Measurements from ENCODE around the gene FBXO33.
"Not testable (repeated sequence)": the region's sequence is repeated elsewhere in the genome, so short reads cannot be mapped to it uniquely, and the experiment has no call there.

Gene FBXO33

GRCh38 chr14:39369029-39369428 is 63.2 kb downstream of the FBXO33 start:
- no peak for DNase-seq (ENCODE audit: low read depth)

- no peak for DNase-seq (ENCODE audit: low read depth)
Observed at GRCh38 chr14:39368261-39368959, 63.8 kb downstream of the FBXO33 start.

- DNase-seq (ENCODE audit: low read depth): no peak
Observed at GRCh38 chr14:39367387-39367751, 64.9 kb downstream of the FBXO33 start.

- DNase-seq (ENCODE audit: low read depth): no peak
Observed at GRCh38 chr14:39366460-39367386, 65.5 kb downstream of the FBXO33 start.

- no peak for DNase-seq (ENCODE audit: low read depth)
Observed at GRCh38 chr14:39365354-39365753, 66.9 kb downstream of the FBXO33 start.

GRCh38 chr14:39364509-39364908 is 67.7 kb downstream of the FBXO33 start:
- no peak for DNase-seq (ENCODE audit: low read depth)

GRCh38 chr14:39361556-39361955 is 70.7 kb downstream of the FBXO33 start:
- DNase-seq (ENCODE audit: low read depth): not testable (repeated sequence)

GRCh38 chr14:39360316-39360715 is 71.9 kb downstream of the FBXO33 start:
- no peak for DNase-seq (ENCODE audit: low read depth)

- DNase-seq (ENCODE audit: low read depth): not testable (repeated sequence)
Observed at GRCh38 chr14:39359069-39359468, 73.2 kb downstream of the FBXO33 start.

GRCh38 chr14:39351708-39352107 is 80.5 kb downstream of the FBXO33 start:
- DNase-seq (ENCODE audit: low read depth): no peak

GRCh38 chr14:39350866-39351265 is 81.4 kb downstream of the FBXO33 start:
- no peak for DNase-seq (ENCODE audit: low read depth)

Data from stimulated activated CD8-positive, alpha-beta memory T cell treated with anti-CD3 and anti-CD28 coated beads, Interleukin-7, amount 100 ng/mL, for 24 hours (primary cell).